ENCODE measurements around the gene TRPV6. TPM values are rescaled to one million over a fixed set of nuclear protein-coding genes. Genes with fewer than 3 reads are reported as not detected.

TRPV6 gene
- total RNA-seq, 1 donor from 2014 or later, result 0.07 TPM

DNA sequence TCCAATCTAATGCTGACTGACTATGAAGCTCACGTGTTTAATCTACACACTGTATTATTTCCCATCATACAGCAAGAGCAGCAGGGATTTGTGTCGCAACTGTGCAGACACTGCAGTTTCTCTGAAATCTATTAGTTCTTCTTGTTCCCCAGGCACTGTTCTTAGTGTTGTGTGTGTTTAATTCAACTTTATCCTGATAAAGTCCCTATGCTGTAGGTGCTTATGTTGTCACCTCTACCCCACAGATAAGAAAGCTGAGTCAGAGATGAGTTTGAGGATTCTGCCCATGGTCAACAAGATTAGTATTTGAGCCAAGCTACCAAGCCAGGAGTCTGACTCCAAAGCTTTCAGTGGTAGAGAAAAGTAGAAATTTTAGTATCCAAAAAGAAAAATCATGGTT, 53.1 kb downstream of the TRPV6 start:
- Mint-ChIP-seq H3K4me1 (peaks cover 4% of the 10 kb centered on the region), H3K27ac (ENCODE audit: unreplicated experiment) (no peak overlapping the region), H3K9me3 (no peaks in the 10 kb centered on the region), H3K27me3 (ENCODE audit: low read depth) (peaks cover 3% of the 10 kb centered on the region), H3K36me3 (ENCODE audit: low read depth) (no peaks in the 10 kb centered on the region), H3K4me3 (no peak overlapping the region)
- TF ChIP-seq, protein P1, sequence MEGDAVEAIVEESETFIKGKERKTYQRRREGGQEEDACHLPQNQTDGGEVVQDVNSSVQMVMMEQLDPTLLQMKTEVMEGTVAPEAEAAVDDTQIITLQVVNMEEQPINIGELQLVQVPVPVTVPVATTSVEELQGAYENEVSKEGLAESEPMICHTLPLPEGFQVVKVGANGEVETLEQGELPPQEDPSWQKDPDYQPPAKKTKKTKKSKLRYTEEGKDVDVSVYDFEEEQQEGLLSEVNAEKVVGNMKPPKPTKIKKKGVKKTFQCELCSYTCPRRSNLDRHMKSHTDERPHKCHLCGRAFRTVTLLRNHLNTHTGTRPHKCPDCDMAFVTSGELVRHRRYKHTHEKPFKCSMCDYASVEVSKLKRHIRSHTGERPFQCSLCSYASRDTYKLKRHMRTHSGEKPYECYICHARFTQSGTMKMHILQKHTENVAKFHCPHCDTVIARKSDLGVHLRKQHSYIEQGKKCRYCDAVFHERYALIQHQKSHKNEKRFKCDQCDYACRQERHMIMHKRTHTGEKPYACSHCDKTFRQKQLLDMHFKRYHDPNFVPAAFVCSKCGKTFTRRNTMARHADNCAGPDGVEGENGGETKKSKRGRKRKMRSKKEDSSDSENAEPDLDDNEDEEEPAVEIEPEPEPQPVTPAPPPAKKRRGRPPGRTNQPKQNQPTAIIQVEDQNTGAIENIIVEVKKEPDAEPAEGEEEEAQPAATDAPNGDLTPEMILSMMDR (conservative IDR thresholded peaks at IDR 0.05), result no peak
- DNase-seq (ENCODE audit: low read depth, low spot score), result no peak

DNA sequence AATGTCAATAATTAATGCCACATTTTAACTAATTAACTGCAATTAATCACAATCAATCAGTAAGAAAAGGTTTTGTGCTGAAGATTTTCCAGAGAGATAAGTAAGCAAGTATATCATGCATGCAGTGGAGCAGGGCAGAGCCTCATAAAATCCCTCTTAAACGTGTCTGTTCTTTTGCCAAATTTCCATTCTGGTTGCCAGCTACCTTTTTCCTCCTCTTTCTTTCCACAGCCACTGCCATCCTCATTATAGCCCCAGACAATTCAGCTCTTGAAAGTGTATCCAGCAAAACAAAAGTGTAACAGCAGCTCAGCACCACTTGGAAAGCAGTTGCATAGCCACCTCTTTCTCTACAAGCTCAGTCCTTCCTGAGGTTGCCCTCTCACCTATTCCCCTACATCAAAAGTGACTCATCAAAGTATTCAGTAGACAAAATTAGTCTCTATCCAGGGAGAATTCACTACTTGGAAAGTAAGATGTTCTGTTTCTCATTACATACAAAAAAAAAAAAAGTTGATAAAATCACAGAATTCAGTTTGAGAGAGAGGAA, 57.5 kb downstream of the TRPV6 start:
- Mint-ChIP-seq H3K4me3 (no peak overlapping the region), H3K36me3 (ENCODE audit: low read depth) (peaks cover 3% of the 10 kb centered on the region), H3K4me1 (no peaks in the 10 kb centered on the region), H3K9me3 (peaks cover 6% of the 10 kb centered on the region), H3K27ac (ENCODE audit: unreplicated experiment) (no peak overlapping the region), H3K27me3 (ENCODE audit: low read depth) (peaks cover 8% of the 10 kb centered on the region)
- no peak for DNase-seq (ENCODE audit: low read depth, low spot score)
- TF ChIP-seq, protein P1 (conservative IDR thresholded peaks at IDR 0.05), result no peak

GRCh38 chr7:142822714-142823113, 62.8 kb downstream of the TRPV6 start:
- no peak overlapping the region for H3K4me3 Mint-ChIP-seq
- no peak overlapping the region for H3K27ac Mint-ChIP-seq (ENCODE audit: unreplicated experiment)
- peaks cover 5% of the 10 kb centered on the region for H3K36me3 Mint-ChIP-seq (ENCODE audit: low read depth)
- DNase-seq (ENCODE audit: low read depth, low spot score), result no peak
- H3K27me3 Mint-ChIP-seq (ENCODE audit: low read depth), result peaks cover 42% of the 10 kb centered on the region
- peaks cover 6% of the 10 kb centered on the region for H3K9me3 Mint-ChIP-seq
- H3K4me1 Mint-ChIP-seq, result no peaks in the 10 kb centered on the region
- TF ChIP-seq, protein P1 (conservative IDR thresholded peaks at IDR 0.05), result no peak

Other genes starting within 250 kb of the TRPV6 start
- not detected in 2 replicates for gene PRSS1, start 136.3 kb downstream of the TRPV6 start, total RNA-seq
- gene PRSS2, start 114.8 kb downstream of the TRPV6 start, total RNA-seq, result not detected in 2 replicates
- 12.3 and 12.5 TPM in 2 replicates for gene EPHB6, start 30.7 kb downstream of the TRPV6 start, total RNA-seq
- 0.07 TPM in 1 of 2 replicates, not detected in the other for gene TRPV5, start 48.0 kb upstream of the TRPV6 start, total RNA-seq
- gene LLCFC1, start 53.7 kb upstream of the TRPV6 start, total RNA-seq, result not detected in 2 replicates
- gene KEL, start 76.6 kb upstream of the TRPV6 start, total RNA-seq, result 1.4 and 1.7 TPM in 2 replicates
- gene OR9A2, start 141.4 kb upstream of the TRPV6 start, total RNA-seq, result not detected in 2 replicates
- not detected in 2 replicates for gene OR6V1, start 166.6 kb upstream of the TRPV6 start, total RNA-seq
- not detected in 2 replicates for gene PIP, start 246.3 kb upstream of the TRPV6 start, total RNA-seq